ENCODE data around the gene NFE2. TPM values are rescaled to one million over a fixed set of nuclear protein-coding genes. Genes with fewer than 3 reads are reported as not detected.
"Not testable (repeated sequence)": the region's sequence is repeated elsewhere in the genome, so short reads cannot be mapped to it uniquely, and the experiment has no call there.

NFE2 gene
- total and polyA plus RNA-seq, 7 experiments from 2014 or later = 0.61 to 23.3 (median 2.0) TPM; not detected in 4

- ATAC-seq; H3K9me3 Mint-ChIP-seq; H3K27me3 ChIP-seq (ENCODE audit: control insufficient read depth in 2 of 2, insufficient read depth in 2 of 2, low read length in 2 of 2); H3K9me3 ChIP-seq (ENCODE audit: control insufficient read depth in 2 of 3, low read length in 3 of 3); H3K4me3 Mint-ChIP-seq; H3K27ac Mint-ChIP-seq; H3K27me3 Mint-ChIP-seq: not testable (repeated sequence)
- H3K27ac ChIP-seq (ENCODE audit: low read depth, low read length) = peak overlapping the region; percentile 92
- peak overlapping the region; percentile 97 for H3K4me3 ChIP-seq (ENCODE audit: low read length)
- H3K4me1 ChIP-seq (ENCODE audit: control insufficient read depth in 2 of 2, insufficient read depth in 2 of 2, low read length in 2 of 2) = peaks cover 58% of the 10 kb centered on the region in 2 donors
- H3K36me3 ChIP-seq (ENCODE audit: control insufficient read depth in 2 of 3, insufficient read depth in 3 of 3, low read length in 3 of 3) = peaks cover 24 to 39% (median 35%) of the 10 kb centered on the region in 3 experiments
- CTCF ChIA-PET = interaction anchor here (0.7 to 1.2 kb wide), 3 partner anchors 9 to 98 kb away, joined by 3 to 4 read pairs (median 3); no protein-coding TSS in a partner anchor
- Mint-ChIP-seq H3K4me1 (peaks cover 7 to 57% (median 49%) of the 10 kb centered on the region in 7 donors), H3K36me3 (peaks cover 18 to 41% (median 23%) of the 10 kb centered on the region in 5 donors)
- POLR2A ChIA-PET = interaction anchor here (0.7 to 4.0 kb wide), 14 partner anchors 9 to 780 kb away, joined by 3 to 68 read pairs (median 10); partner anchors contain the start of genes COPZ1, NFE2 and TARBP2
- intact Hi-C loops (cut with micrococcal nuclease) = loop anchor here in 1 of 2 donors (2.0 kb wide), 2 partner anchors 88 to 1836 kb away; partner anchors contain the start of gene RPL41
- DNase-seq = peak in 1 of 9 donors; percentile 59
Measured at GRCh38 chr12:54281261-54281638, 19.6 kb downstream of the NFE2 start.

DNA sequence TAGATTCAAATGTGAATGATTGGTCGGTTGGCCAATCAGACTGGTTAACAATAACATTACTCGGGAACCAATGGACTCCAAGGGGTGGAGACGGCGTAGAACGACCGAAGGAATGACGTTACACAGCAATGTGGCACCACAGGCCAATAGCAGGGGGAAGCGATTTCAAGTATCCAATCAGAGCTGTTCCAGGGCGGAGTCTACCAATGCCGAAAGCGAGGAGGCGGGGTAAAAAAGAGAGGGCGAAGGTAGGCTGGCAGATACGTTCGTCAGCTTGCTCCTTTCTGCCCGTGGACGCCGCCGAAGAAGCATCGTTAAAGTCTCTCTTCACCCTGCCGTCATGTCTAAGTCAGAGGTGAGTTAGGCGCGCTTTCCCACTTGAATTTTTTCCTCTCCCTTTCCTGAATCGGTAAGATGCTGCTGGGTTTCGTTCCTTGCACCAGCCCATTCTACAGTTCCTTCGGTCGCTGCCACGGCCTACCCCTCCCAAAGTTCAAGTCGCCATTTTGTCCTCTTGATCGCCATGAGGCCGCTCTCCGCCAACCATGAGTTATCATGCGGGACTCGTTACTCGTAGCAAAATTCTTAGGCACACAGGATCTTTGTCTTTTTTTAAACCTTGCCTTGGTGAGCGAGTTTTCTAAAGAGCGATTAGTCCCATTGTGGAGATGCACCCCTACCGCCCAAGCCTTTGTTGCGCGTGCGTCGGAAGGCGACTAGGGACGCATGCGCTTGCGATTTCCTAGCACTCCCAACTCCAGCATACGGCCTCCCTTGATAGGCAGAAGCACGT, 20.2 kb downstream of the NFE2 start, which contains the start of gene HNRNPA1:
Gene HNRNPA1, plus strand, starts transcription at position 259 of the 793 bp plus-strand sequence. Its CDS starts 82 bp downstream, at position 341.
- H3K4me3 ChIP-seq (ENCODE audit: low read length) = peak within 1 kb of the TSS; percentile 97

DNA sequence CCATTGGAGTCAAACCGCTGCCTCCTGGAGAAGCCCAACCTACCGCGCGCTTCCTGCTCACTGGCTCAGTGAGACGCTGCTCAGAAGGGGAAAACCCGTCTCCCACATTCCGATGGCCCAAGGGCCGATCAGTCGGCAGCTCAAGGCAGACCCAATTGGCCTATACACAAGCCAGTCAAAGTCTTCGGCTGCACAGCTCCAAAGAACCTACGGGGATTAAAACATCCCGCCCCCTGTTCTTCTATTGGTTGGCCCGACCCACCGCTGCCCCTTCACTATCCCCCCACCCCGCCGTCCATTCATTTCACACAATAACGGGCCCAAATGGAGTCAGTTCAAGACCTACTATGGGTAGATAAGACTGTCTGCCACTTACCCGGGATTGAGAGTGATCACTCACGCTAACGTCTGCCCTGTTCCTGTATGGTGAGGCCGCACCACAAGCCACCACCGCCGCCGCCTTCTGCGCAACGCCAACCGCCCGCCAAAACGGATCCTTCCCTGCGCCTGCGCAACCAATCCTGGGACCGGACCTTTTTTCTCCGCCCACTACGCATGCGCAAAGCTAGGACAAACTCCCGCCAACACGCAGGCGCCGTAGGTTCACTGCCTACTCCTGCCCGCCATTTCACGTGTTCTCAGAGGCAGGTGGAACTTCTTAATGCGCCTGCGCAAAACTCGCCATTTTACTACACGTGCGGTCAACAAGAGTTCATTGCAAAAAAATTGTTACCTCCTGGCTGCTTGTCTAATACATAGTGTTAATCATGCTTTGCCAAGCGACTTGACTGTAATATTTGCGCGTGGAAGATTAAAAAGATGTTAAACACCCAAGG, 21.0 kb downstream of the NFE2 start, which contains the start of gene CBX5:
Gene CBX5, minus strand, starts transcription at position 491 of the 836 bp plus-strand sequence. CDS start 22,472 bp downstream, outside the sequence.
- ChIA-PET CTCF (interaction anchor here (0.6 to 1.8 kb wide), 6 partner anchors 13 to 79 kb away, joined by 3 to 9 read pairs (median 3); partner anchors contain the start of gene COPZ1), POLR2A (interaction anchor here (0.5 to 4.0 kb wide), 41 partner anchors 8 to 1436 kb away, joined by 3 to 68 read pairs (median 5); partner anchors contain the start of genes BLOC1S1, COPZ1, ITGA5 and NCKAP1L)
- DNase-seq (peak; percentile 98 to 100 (median 100)), ATAC-seq (peak; percentile 78)
- Histone ChIP-seq H3K4me3 (ENCODE audit: low read length) (peak within 1 kb of the TSS; percentile 97), H3K27me3 (ENCODE audit: control insufficient read depth in 2 of 2, insufficient read depth in 2 of 2, low read length in 2 of 2) (no peaks in the 10 kb centered on the region), H3K4me1 (ENCODE audit: control insufficient read depth in 2 of 2, insufficient read depth in 2 of 2, low read length in 2 of 2) (peaks cover 46 to 52% of the 10 kb centered on the region in 2 donors), H3K36me3 (ENCODE audit: control insufficient read depth in 2 of 3, insufficient read depth in 3 of 3, low read length in 3 of 3) (peaks cover 20 to 30% (median 26%) of the 10 kb centered on the region in 3 experiments), H3K27ac (ENCODE audit: low read depth, low read length) (peak within 1 kb of the TSS; percentile 92), H3K9me3 (ENCODE audit: control insufficient read depth in 2 of 3, low read length in 3 of 3) (no peaks in the 10 kb centered on the region)
- Mint-ChIP-seq H3K36me3 (peaks cover 8 to 31% (median 18%) of the 10 kb centered on the region in 5 donors), H3K9me3 (peaks cover 0 to 2% (median 0%) of the 10 kb centered on the region in 11 donors), H3K4me1 (peaks cover 18 to 57% (median 48%) of the 10 kb centered on the region in 7 donors), H3K27me3 (no peaks in the 10 kb centered on the region), H3K27ac (no peak within 1 kb of the TSS), H3K4me3 (no peak within 1 kb of the TSS)
- intact Hi-C loops (cut with micrococcal nuclease) = loop anchor here (1.0 to 10.0 kb wide), 18 partner anchors 11 to 1837 kb away; partner anchors contain the start of genes CALCOCO1 (in 2 of the 2), COPZ1 (in 2 of the 2), ATF7 (in 1 of the 2) and CISTR (in 1 of the 2)

More for the DNA sequence above, 20.2 kb downstream of the NFE2 start, which contains the start of gene HNRNPA1:
- Histone ChIP-seq H3K9me3 (ENCODE audit: control insufficient read depth in 2 of 3, low read length in 3 of 3) (no peaks in the 10 kb centered on the region), H3K36me3 (ENCODE audit: control insufficient read depth in 2 of 3, insufficient read depth in 3 of 3, low read length in 3 of 3) (peaks cover 24 to 33% (median 30%) of the 10 kb centered on the region in 3 experiments), H3K27me3 (ENCODE audit: control insufficient read depth in 2 of 2, insufficient read depth in 2 of 2, low read length in 2 of 2) (no peaks in the 10 kb centered on the region), H3K27ac (ENCODE audit: low read depth, low read length) (peak within 1 kb of the TSS; percentile 92), H3K4me1 (ENCODE audit: control insufficient read depth in 2 of 2, insufficient read depth in 2 of 2, low read length in 2 of 2) (peaks cover 52 to 58% of the 10 kb centered on the region in 2 donors)
- ATAC-seq (peak; percentile 90), DNase-seq (peak; percentile 70 to 99 (median 98))
- peaks cover 15 to 37% (median 19%) of the 10 kb centered on the region in 5 donors for H3K36me3 Mint-ChIP-seq
- H3K4me3 Mint-ChIP-seq = no peak within 1 kb of the TSS
- H3K4me1 Mint-ChIP-seq = peaks cover 11 to 57% (median 48%) of the 10 kb centered on the region in 7 donors
- intact Hi-C loops (cut with micrococcal nuclease) = loop anchor here (1.0 to 2.0 kb wide), 11 partner anchors 21 to 1836 kb away; partner anchors contain the start of genes COPZ1 (in 2 of the 2), ATF7 (in 1 of the 2), CALCOCO1 (in 1 of the 2) and NCKAP1L (in 1 of the 2)
- ChIA-PET POLR2A (interaction anchor here (0.7 to 4.0 kb wide), 37 partner anchors 9 to 780 kb away, joined by 3 to 68 read pairs (median 6); partner anchors contain the start of genes COPZ1, ITGA5, NCKAP1L and NFE2), CTCF (interaction anchor here (0.5 to 1.8 kb wide), 7 partner anchors 10 to 157 kb away, joined by 3 to 9 read pairs (median 3); partner anchors contain the start of gene COPZ1)
- H3K9me3 Mint-ChIP-seq = peaks cover 0 to 2% (median 0%) of the 10 kb centered on the region in 11 donors
- no peak within 1 kb of the TSS for H3K27ac Mint-ChIP-seq
- no peaks in the 10 kb centered on the region for H3K27me3 Mint-ChIP-seq

DNA sequence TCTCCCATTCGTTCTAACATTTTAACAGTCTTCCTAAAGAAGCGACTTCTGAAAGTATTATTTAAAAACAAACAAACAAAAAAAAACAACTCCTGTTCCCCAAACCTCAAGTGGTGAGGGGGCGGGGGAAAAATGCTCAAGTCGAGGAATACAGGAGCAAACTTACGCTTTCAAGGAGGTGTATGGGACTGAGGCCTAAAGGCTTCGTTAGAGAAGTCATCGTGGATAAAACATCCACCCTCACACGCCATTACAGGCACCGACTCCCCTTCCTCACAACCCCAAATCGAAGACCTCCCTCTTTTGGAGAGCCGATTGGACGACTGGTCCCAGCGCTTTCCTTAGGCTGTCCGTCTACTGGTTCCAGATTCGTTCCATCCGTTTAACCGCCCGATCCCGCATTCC, 21.6 kb downstream of the NFE2 start:
- Mint-ChIP-seq H3K4me1 (peaks cover 21 to 54% (median 47%) of the 10 kb centered on the region in 7 donors), H3K9me3 (peaks cover 0 to 2% (median 0%) of the 10 kb centered on the region in 11 donors), H3K4me3 (no peak overlapping the region), H3K27me3 (no peaks in the 10 kb centered on the region), H3K27ac (no peak overlapping the region), H3K36me3 (peaks cover 4 to 28% (median 18%) of the 10 kb centered on the region in 5 donors)
- Histone ChIP-seq H3K9me3 (ENCODE audit: control insufficient read depth in 2 of 3, low read length in 3 of 3) (no peaks in the 10 kb centered on the region), H3K4me1 (ENCODE audit: control insufficient read depth in 2 of 2, insufficient read depth in 2 of 2, low read length in 2 of 2) (peaks cover 43 to 46% of the 10 kb centered on the region in 2 donors), H3K27ac (ENCODE audit: low read depth, low read length) (peak overlapping the region; percentile 92), H3K4me3 (ENCODE audit: low read length) (peak overlapping the region; percentile 97), H3K36me3 (ENCODE audit: control insufficient read depth in 2 of 3, insufficient read depth in 3 of 3, low read length in 3 of 3) (peaks cover 20 to 29% (median 23%) of the 10 kb centered on the region in 3 experiments), H3K27me3 (ENCODE audit: control insufficient read depth in 2 of 2, insufficient read depth in 2 of 2, low read length in 2 of 2) (no peaks in the 10 kb centered on the region)
- ChIA-PET POLR2A (interaction anchor here (0.5 to 4.0 kb wide), 22 partner anchors 7 to 1099 kb away, joined by 3 to 68 read pairs (median 8); partner anchors contain the start of genes COPZ1 and NCKAP1L), CTCF (interaction anchor here (0.6 to 1.8 kb wide), 4 partner anchors 14 to 80 kb away, joined by 3 to 9 read pairs (median 3); partner anchors contain the start of gene COPZ1)
- ATAC-seq (no peak), DNase-seq (no peak)
- intact Hi-C loops (cut with micrococcal nuclease) = loop anchor here (1.0 to 10.0 kb wide), 7 partner anchors 10 to 552 kb away; partner anchors contain the start of genes CALCOCO1 (in 1 of the 2) and CISTR (in 1 of the 2)

DNA sequence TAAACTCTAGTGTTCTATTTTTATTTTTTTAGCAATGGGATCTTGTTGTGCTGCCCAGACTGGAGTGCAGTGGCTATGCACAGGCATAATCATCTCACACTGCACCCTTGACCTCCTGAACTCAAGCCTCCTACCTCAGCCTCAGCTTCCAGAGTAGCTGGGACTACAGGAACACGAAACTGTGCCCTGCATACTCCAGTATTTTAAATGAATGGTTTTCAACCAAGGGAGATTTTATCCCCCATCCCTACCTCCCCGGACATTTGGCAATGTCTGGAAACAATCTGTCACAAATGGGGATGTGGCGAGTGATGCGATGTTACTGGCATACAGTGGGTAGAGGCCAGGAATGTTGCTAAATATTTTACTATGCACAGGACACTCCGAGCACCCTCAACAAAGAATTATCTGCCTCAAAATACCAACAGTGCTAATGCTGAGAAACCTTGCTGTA, 23.0 kb downstream of the NFE2 start:
- no peak overlapping the region for H3K4me3 ChIP-seq (ENCODE audit: low read length)
- peaks cover 13 to 16% (median 14%) of the 10 kb centered on the region in 3 experiments for H3K36me3 ChIP-seq (ENCODE audit: control insufficient read depth in 2 of 3, insufficient read depth in 3 of 3, low read length in 3 of 3)
- intact Hi-C loops (cut with micrococcal nuclease) = loop anchor here (2.0 to 10.0 kb wide), 5 partner anchors 19 to 551 kb away; partner anchors contain the start of genes CALCOCO1 (in 1 of the 2) and CISTR (in 1 of the 2)
- peaks cover 0 to 2% (median 0%) of the 10 kb centered on the region in 11 donors for H3K9me3 Mint-ChIP-seq
- ATAC-seq = no peak
- ChIA-PET CTCF (no interaction called here), POLR2A (interaction anchor here (3.0 to 4.0 kb wide), 2 partner anchors 10 to 81 kb away, joined by 12 to 68 read pairs; no protein-coding TSS in a partner anchor)
- peak overlapping the region; percentile 92 for H3K27ac ChIP-seq (ENCODE audit: low read depth, low read length)
- H3K27ac Mint-ChIP-seq = peak overlapping the region in 1 of 9 donors; percentile 71
- peaks cover 21 to 51% (median 38%) of the 10 kb centered on the region in 7 donors for H3K4me1 Mint-ChIP-seq
- peak overlapping the region in 1 of 10 donors; percentile 4 for H3K4me3 Mint-ChIP-seq
- no peaks in the 10 kb centered on the region for H3K27me3 ChIP-seq (ENCODE audit: control insufficient read depth in 2 of 2, insufficient read depth in 2 of 2, low read length in 2 of 2)
- H3K36me3 Mint-ChIP-seq = peaks cover 7 to 23% (median 21%) of the 10 kb centered on the region in 5 donors
- no peaks in the 10 kb centered on the region for H3K27me3 Mint-ChIP-seq
- peaks cover 29 to 32% of the 10 kb centered on the region in 2 donors for H3K4me1 ChIP-seq (ENCODE audit: control insufficient read depth in 2 of 2, insufficient read depth in 2 of 2, low read length in 2 of 2)
- no peak for DNase-seq
- no peaks in the 10 kb centered on the region for H3K9me3 ChIP-seq (ENCODE audit: control insufficient read depth in 2 of 3, low read length in 3 of 3)

Measured in naive thymus-derived CD4-positive, alpha-beta T cell (primary cell).